Hematopoietic multipotent progenitor cell treated with erythropoietin and hydrocortisone succinate and interleukin-3 and kit ligand, for 8 days (in vitro differentiated cells): ENCODE results near the gene CCDC137.
A peak's percentile ranks its signal among the peaks of the same experiment; 100 is the strongest.

Source experiments
- DNase-seq: peaks from one replicate; pipeline ENCODE4 v3.0.0-alpha.2; 2015

The CCDC137 gene

DNA sequence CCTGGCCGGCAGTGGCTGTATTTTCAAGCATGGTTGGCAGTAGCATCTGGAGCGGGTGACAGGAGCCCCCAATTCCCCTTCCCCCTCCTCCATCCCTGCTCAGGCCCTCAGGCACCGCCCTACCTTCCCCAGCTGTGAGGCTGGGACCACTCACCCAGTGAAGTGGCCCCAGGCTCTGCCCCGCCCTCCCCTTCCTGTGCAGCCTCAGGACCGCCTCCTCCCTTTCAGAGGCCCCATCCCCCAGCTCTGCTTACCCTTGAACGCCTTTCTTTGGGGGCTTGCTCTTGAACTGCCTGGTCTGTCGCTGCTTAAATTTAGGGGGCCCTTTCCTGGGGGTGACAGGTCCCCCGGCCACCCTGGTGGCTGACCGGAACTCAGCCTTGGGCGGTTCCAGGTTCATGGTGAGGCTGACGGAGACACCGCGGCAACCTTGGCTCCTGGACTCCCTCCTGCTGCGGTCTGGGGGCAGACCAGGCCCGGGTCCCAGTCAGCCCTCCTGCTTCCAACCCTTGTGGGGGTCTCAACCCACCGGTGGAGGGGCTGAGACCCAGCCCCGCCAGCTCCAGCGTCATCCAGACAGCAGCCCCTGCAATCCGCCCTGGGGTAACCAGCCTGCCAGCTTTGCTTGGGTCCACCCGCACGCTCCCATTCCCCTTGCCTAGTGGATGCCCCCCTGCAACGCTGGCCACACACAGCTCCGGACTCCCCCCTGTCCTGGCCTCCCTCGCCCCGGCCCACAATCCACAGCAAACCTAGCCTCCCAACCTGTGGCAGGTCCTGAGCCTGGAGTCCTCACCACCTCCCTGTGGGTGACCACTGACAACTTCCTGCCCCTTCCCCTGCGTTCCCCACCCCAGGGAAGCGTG is 13.4 kb upstream of the CCDC137 start:
- DNase-seq = peak; percentile 42

DNA sequence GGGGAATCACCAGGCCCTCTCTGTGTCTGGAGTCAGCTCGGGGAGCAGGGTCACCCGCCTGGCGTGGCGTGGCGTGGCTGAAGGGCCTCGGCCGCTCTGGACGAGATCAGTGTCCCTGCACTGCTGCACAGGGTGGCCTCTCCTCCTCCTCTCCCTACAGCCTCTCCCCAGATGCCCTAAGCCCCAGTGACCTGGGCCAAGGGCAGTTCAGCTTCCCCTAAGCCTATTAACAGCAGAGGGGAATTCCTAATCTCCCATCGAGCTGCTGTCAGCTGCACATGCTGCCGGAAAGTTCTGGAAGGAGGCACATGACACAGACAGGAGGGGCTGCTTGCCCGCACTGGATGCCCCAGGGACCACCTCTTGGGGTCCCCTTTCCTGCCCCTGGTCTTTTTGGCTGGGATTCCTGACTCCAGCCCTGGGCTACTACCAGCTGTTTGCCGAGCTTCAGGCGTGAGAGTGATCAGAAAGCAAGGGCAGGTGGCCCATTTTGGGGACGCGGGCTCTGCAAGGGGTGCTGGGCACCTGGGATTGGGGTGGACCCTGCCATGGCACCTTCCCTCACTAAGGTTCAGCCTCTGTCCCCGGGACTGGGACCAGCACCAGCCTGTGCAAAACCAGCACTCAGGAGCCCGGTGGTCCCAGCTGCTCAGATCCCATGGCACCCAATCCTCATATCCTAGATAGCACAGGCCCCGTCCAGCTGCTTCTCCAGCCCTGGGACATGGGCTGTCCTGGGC is 11.0 kb upstream of the CCDC137 start:
- no peak for DNase-seq

DNA sequence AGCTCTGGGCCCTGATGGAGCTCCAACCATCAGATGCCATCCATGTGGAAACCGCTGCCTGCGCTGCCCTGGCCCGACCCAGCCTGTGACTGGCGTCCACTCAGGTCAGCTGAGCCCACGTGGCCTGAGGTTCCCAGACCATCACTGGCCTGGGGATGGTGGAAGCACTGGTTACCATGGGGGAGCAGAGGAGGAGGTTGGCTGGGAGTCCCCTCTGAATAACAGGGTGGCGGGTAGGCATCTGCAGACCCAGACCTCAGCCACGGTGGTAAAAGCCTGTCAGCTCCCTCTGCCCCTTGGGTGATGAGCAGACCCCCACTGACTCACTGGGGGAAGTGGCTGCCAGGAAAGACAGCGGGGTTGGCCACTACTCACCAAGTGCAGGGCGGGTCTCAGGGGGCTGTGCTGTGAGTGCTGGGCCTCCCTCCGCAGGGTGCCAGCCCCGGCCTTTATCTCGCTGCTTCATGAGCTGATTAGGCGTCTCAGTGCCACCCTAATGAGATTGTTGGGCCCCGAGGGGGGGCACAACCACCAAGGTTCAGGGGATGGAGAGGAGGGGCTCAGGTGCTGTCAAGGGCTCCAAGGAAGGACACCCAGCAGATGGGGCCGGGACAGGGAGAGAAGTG is 10.3 kb upstream of the CCDC137 start, which contains the start of gene PDE6G:
Gene PDE6G (minus strand): TSS at position 425 of the 626 bp plus-strand sequence. CDS start 3,237 bp downstream, outside the sequence.
- DNase-seq = peak; percentile 48

DNA sequence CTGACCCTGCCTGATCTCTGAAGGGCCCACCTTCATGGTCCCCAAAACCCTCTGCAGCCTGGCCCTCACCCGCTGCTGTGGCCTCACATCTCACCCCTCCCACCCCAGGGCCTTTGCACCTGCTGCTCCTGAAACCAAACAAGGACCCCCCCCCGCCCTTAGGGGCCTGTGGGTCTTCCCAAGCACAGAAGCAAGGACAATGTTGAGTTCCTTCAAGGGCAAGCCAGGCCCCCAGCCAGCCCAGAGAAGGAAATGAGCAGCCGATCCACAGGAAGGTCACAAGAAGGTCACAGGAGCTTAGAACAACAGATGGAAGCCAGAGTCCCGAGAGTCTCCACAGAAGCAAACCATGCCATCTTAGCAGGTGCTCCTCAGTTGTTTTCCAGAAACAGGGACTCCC is 9.7 kb upstream of the CCDC137 start:
- no peak for DNase-seq

DNA sequence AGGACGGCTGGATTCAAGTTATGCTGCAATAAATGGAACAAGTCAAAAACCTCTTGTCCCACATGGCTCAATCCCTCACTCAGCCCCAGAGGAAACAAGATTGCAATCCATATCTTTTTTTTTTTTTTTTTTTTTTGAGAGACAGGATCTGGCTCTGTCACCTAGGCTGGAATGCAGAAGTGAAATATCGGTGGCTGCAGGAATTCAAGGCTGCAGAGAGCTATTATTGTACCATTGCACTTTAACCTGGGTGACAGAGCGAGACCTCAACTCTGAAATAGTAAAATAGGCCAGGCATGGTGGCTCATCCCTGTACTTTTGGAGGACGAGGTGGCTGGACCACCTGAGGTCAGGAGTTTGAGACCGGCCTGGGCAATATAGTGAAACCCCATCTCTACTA is 7.5 kb upstream of the CCDC137 start:
- DNase-seq = no peak

DNA sequence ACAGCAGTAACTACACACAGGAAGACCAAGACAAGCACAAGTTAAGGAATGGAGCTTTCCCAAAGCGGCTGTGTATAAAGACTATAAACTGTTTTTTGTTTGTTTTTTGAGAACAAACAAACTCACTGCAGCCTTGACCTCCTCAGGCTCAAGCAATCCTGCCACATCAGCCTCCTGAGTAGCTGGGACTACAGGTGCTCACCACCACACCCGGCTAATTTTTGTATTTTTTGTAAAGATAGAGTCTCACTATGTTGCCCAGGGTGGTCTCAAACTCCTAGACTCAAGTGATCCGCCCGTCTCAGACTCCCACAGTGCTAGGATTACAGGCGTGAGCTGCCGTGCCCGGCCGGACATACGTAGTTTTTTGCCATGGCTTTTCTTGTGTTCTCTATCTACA is 6.1 kb upstream of the CCDC137 start:
- DNase-seq = no peak

DNA sequence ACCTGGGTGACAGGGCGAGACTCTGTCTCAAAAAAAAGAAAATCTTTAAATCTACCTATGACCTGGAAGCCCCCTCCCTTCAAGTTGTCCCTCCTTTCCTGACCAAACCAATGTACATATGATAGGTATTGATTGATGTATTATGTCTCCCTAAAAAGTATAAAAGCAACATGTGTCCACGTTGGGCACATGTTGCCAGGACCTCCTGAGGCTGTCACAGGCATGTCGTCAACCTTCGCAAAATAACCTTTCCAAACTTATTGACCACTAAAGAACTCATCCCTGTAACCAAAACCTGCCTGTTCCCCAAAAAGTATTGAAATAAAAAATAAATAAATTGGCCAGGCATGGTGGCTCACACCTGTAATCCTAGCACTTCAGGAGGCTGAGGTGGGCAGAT is 4.5 kb upstream of the CCDC137 start:
- DNase-seq = no peak

DNA sequence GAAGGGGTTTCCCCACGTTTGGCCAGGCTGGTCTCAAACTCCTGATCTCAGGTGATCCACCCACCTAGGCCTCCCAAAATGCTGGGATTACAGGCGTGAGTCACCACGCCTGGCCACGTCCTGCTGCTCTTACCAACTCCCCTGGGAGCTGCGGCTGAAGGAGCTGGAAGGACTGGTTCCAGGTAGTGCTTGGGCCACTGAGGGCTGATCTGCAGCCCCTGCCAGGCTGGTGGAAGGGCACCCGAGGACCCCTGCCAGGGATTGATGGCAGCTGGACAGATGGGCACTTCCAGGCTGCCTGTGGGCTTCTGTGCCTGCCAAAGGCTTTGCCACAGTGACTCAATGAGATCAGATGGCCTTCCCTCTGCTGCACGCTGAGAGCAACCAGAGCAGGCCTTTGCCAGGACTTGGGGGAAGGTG is 2.5 kb upstream of the CCDC137 start:
- no peak for DNase-seq

DNA sequence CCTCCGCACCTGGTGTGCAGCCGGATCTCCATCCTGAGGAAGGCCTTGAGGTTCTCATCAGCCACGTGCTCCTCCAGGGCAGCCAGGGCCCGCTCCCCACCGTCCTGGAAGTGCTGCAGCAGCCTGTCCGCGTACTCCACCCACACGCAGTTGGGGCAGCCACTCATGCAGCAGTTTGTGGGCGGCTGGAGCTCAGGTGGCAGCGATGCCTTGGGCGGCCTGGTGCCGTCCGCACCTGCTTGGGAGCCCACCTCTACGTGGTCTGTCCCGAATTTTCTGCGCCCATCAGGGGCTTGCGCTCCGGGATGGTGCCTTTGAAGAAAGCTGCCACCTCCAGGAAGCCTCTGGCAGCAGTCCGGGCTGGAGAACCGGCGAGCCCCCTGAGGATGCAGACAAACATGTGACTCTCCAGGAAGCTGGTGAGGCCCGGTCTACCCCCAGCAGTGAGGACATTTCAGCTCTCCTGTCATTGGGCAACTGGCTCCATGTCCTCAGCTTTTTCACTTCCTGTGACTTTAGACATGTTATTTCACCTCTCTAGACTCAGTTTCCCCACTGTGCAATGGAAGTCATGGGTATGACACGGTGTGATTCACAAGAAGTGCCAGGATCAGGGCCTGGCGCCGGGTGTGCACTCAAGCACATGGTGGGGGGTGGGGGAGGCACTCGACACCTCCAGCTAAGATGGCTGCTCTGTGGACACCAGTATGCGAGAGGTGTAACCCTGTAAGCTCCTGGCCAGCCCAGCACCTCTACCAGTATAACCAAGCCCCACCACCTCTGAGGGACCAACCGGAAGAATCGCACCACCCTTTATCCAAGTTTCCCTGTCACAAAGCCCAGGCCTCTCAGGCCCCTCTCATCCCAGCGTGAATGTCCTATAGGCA is 1.1 kb upstream of the CCDC137 start:
- DNase-seq = peak; percentile 69

DNA sequence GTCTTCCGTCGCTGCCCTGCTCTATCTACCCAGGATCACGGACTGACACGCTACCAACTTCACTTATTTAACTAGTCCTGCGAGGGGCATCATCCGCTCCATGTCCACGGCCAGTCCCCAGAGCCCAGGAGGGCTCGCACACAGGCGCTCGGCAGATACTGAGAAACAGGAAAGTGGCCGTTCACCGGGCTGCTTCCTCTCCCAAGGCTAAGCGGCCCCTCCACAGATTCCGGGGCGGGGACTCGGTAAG is 520 bp upstream of the CCDC137 start:
- no peak for DNase-seq

DNA sequence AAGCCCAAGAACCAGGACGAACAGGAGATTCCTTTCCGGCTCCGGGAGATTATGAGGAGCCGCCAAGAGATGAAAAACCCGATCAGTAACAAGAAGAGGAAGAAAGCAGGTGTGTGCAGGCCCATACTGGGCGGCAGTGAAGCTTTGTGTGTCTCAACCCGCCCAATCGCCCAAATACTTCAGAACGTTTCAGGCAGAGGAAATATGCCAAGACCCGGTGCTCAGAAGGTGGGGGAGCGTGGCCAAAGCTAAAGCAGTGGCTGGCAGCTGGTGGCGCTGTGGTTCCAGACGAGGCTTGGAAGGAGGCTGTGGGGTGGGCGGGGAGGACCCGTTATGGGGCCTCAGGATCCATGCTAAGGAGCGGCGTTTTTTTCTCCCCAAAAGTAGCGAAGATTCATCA is 1.2 kb downstream of the CCDC137 start:
- DNase-seq = peak; percentile 50

DNA sequence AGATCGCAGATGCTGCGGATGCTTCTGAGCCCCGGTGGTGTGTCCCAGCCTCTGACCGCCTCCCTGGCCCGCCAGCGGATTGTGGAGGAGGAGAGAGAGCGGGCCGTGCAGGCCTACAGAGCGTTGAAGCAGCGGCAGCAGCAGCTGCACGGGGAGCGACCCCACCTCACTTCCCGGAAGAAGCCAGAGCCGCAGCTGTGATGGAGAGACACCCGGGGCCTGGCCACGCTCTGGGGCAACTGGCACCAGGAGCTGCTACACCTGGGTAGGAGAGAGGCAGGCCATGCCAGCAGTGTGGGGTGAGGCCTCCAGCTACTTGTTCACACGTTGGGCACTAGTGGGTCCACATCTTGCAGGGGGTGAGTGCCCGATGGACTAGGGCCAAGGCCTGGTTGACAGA is 6.0 kb downstream of the CCDC137 start:
- DNase-seq = no peak

DNA sequence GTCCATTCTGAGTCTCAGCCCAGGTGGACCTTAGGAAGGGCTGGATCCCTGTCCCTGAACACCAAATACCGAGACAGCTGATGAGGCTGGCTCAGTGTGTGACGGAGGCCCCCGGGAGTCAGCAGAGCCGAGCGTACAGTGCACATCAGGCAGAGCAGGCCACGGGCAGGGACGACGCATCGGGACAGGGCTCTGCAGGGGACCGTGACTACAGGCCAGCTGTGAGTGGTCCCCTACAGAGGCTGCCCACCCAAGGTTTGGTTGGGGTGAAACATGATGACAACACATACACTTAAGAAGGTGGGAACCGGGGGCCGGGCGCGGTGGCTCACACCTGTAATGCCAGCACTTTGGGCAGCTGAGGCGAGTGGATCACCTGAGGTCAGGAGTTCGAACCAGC is 6.4 kb downstream of the CCDC137 start:
- DNase-seq = no peak

DNA sequence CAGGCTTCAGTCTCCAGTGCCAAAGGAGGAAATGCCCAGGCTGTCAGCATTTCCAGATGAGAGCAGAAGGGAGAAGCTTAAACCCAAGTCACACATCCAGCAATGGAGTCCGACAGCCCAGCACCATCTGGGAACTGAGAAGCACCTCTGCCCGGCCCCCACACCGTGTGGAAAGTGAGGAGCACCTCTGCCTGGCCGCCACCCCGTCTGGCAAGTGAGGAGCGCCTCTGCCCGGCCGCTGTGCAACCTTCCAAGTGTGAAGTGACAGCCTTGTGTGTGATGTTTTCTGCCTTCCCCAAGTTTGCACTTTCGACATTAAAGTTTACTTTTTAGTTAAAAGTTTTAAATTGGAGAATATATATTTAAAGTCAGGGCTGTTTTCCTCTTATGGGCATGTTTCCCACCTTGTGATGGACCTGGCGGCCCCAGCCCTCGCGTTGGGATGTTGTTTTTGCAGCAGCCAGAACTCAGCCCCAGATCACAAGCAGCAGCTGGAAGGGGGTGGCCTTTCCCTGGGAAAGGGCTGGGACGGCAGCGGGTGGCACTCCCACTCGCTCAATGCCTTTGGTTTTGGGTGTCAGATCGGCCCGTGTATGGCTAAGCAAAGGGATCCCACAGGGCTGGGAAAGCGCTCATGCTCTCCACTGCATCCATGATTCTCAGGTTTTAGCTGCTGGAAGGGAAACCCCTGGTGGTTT is 7.2 kb downstream of the CCDC137 start:
- no peak for DNase-seq

DNA sequence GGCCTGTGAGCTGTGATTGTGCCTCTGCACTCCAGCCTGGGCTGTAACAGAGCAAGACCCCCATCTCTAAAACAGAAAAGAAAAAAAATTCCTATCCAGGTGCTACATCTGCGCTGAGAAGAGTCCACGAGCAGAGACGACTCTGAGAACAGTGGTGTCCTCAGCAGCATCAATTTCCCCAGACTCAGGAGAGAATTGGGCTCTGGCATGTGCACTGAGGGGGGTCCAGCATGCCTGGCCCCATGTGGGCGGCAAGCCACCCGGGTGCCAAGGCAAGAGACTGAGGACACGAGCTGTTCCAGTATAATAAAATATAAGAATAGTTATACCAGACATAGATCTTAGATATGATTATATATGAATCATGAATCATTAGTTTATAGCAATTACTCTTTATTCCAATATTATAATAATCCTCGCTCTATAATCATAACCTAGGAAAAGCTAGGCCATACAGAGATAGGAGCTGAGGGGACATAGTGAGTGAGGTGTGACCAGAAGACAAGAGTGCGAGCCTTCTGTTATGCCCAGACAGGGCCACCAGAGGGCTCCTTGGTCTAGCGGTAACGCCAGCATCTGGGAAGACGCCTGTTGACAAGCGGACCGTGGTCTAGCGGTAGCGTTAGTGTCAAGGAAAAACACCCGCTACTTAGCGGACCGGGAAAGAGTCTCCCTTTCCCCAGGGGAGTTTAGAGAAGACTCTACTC is 9.1 kb downstream of the CCDC137 start:
- DNase-seq = peak; percentile 44

DNA sequence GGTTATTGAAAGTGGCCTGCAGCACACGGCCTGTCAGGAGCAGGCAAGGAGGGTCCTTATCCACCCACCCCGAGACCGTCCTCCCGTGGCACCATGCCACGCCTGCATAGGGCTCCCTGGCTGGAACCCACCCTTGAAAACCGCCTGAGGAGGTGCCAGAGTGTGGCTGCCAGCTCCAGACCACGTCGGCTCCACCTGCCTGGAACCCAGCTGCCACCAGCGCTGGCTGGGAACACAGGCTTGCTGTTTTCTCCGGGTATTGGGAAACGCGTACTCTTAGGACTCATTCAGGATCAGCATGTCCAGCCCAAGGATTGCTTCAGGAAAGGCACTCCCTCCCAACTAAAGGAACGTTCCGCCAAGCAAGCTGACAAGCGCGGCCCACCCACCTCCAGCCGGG is 10.4 kb downstream of the CCDC137 start:
- DNase-seq = no peak

DNA sequence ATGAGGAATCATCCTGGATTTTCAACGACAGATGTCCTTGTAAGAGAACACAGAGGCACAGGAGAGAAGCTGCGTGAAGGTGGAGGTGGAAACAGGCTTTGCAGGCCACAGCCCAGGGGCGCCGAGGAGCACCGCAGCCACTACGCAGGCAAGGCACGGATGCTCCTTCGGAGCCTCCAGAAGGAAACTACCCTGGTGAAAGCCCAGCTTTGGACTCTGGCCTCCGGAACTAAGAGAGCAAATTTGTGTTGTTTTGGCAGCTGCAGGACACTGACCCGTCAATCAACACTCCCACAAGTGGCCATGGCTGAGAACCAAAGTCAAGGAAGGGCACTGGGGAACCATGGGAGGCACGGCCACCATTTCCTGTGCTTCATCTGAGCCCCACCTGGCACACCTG is 13.6 kb downstream of the CCDC137 start:
- no peak for DNase-seq

DNA sequence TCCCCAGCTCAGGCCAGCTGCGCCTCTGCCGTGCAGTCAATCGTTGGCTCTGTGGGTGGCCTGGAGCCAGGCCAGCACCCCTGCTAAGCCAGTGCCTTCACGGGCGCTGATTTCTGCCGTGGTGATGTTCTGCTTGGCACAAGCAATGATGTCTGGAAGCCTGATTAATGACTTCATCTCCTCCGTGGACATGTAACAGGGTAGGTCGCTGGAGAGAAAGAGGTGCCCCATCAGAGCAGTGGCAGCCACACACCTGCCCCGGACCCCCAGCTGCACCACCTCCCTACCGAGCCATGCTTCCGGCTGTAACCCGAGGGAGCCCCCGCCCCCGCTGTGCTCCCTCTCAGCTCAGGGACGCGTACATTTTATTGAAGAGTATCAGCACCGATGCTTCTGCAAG is 15.1 kb downstream of the CCDC137 start:
- no peak for DNase-seq

DNA sequence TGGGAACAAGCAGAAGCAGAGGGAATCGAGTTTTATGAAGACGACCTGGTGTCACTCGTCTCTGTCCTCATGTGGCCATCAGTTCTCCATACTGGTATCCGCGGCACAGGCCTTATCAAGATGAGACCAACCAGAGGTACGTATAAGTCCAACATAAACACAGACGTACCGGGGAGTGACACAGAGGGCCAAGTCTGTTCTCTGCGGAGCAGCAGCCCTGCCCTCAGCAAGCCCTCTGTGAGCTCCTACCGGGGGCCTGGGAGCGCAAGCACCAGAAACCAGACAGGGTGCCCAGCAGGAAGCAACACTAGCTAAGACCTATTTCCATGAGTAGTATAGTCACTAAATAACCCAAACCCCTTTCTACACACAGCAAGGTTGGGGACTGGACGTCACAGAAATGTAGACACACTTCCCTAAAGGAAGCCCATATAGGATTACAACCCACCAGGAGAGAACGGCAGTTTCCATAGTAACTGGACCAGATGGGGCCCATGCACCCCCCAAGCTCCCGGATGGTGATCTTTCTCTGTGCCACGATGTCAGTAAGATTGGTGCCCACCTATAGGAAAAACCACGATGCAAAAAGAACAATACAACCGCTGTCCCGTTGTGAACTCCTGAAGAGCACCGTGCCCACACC is 16.1 kb downstream of the CCDC137 start:
- no peak for DNase-seq

DNA sequence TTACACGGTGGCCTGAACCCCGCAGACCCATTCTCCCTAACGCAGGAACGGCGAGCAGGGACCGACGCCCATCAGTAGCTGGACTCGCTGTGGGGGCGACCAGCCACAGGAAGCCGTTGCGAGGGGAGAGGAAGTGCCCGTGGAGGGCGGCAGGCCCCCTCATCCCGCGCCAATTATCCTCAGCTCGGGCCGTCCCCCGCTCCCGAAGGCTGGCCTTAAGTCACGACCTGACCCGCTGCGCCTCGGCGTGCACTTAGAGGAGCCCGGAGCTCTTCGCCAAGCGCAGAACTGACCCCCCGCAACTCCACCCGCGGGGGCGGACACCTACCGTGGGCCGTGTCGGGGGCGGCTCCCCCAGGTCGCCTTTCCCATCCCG is 16.7 kb downstream of the CCDC137 start:
- peak; percentile 20 for DNase-seq
